HepG2 (cell line): Measurements from ENCODE around the gene ARHGAP35. TPM values are rescaled to one million over a fixed set of nuclear protein-coding genes. Genes with fewer than 3 reads are reported as not detected.

ENCODE experiments used
- AGO1 ChIP-seq: fragments of 200-400 bp; formaldehyde crosslinking; IDR thresholded peaks from 2 replicates; pipeline ENCODE4 v1.6.1; 2017; ENCODE audit warnings: mild to moderate bottlenecking, low read depth, low read length, moderate library complexity; ENCODE audit not compliant: poor library complexity, severe bottlenecking
- FOXO1 ChIP-seq: sonication (generic); formaldehyde crosslinking; IDR thresholded peaks from 2 replicates; pipeline ENCODE4 v1.4.0; 2020; ENCODE audit warnings: missing genetic modification reagents
- GZF1 ChIP-seq: sonication (generic); formaldehyde crosslinking; IDR thresholded peaks from 2 replicates; pipeline ENCODE4 v1.5.1; 2020; ENCODE audit warnings: mild to moderate bottlenecking, missing genetic modification reagents
- MAFF ChIP-seq: IDR thresholded peaks from 2 replicates; pipeline ENCODE4 v1.6.1; 2011; ENCODE audit warnings: low read depth, low read length, improper control_type of control experiment
- MIXL1 ChIP-seq: IDR thresholded peaks from 2 replicates; pipeline ENCODE4 v1.6.1; 2016
- MTA3 ChIP-seq: sonication (generic); formaldehyde crosslinking; IDR thresholded peaks from 2 replicates; pipeline ENCODE4 v1.4.0; 2020; ENCODE audit warnings: missing genetic modification reagents
- NCOR1 ChIP-seq: fragments of 200-600 bp; sonication (generic); IDR thresholded peaks from 2 replicates; pipeline ENCODE4 v1.7.0; 2017; ENCODE audit warnings: antibody characterized with exemption, low read length, borderline replicate concordance
- PHF20 ChIP-seq: sonication (generic); formaldehyde crosslinking; IDR thresholded peaks from 2 replicates; pipeline ENCODE4 v1.5.0; 2020; ENCODE audit warnings: mild to moderate bottlenecking, missing genetic modification reagents
- PTBP1 ChIP-seq: fragments of 200-400 bp; formaldehyde crosslinking; IDR thresholded peaks from 2 replicates; pipeline ENCODE4 v1.6.1; 2018; ENCODE audit warnings: low read length, low read depth; ENCODE audit not compliant: poor library complexity, severe bottlenecking
- REXO4 ChIP-seq: sonication (generic); formaldehyde crosslinking; IDR thresholded peaks from 2 replicates; pipeline ENCODE4 v1.8.0; 2022; ENCODE audit warnings: missing genetic modification reagents, mild to moderate bottlenecking, borderline replicate concordance
- SNAI1 ChIP-seq: sonication (generic); formaldehyde crosslinking; IDR thresholded peaks from 2 replicates; pipeline ENCODE4 v1.5.0; 2020; ENCODE audit warnings: mild to moderate bottlenecking, missing genetic modification reagents, borderline replicate concordance
- TEAD3 ChIP-seq: optimal IDR thresholded peaks from 2 replicates; pipeline ENCODE3; 2016; ENCODE audit warnings: borderline replicate concordance
- TRIM24 ChIP-seq: sonication (generic); formaldehyde crosslinking; IDR thresholded peaks from 2 replicates; pipeline ENCODE4 v1.8.0; 2022; ENCODE audit warnings: mild to moderate bottlenecking, missing genetic modification reagents
- ZFY ChIP-seq: sonication (generic); formaldehyde crosslinking; IDR thresholded peaks from 2 replicates; pipeline ENCODE4 v1.4.0; 2020; ENCODE audit warnings: missing genetic modification reagents
- ZNF205 ChIP-seq: IDR thresholded peaks from 2 replicates; pipeline ENCODE4 v1.6.1; 2018; ENCODE audit warnings: missing biosample characterization, missing genetic modification reagents
- ZNF224 ChIP-seq: sonication (generic); formaldehyde crosslinking; IDR thresholded peaks from 2 replicates; pipeline ENCODE4 v1.5.0; 2020; ENCODE audit warnings: mild to moderate bottlenecking, missing genetic modification reagents
- ZNF234 ChIP-seq: sonication (generic); formaldehyde crosslinking; conservative IDR thresholded peaks from 2 replicates; pipeline ENCODE4 v1.5.1; 2020; ENCODE audit warnings: mild to moderate bottlenecking, missing genetic modification reagents
- ZNF33A ChIP-seq: sonication (generic); formaldehyde crosslinking; IDR thresholded peaks from 2 replicates; pipeline ENCODE4 v1.5.1; 2020; ENCODE audit warnings: missing genetic modification reagents, mild to moderate bottlenecking, moderate library complexity, borderline replicate concordance
- ZNF34 ChIP-seq: sonication (generic); formaldehyde crosslinking; IDR thresholded peaks from 2 replicates; pipeline ENCODE4 v1.4.0; 2020; ENCODE audit warnings: mild to moderate bottlenecking, missing genetic modification reagents, borderline replicate concordance
- ZNF451 ChIP-seq: sonication (generic); formaldehyde crosslinking; IDR thresholded peaks from 2 replicates; pipeline ENCODE4 v1.5.0; 2020; ENCODE audit warnings: mild to moderate bottlenecking, missing genetic modification reagents
- ZNF547 ChIP-seq: sonication (generic); formaldehyde crosslinking; IDR thresholded peaks from 2 replicates; pipeline ENCODE4 v1.5.1; 2020; ENCODE audit warnings: mild to moderate bottlenecking, missing genetic modification reagents
- ZNF552 ChIP-seq: sonication (generic); formaldehyde crosslinking; IDR thresholded peaks from 2 replicates; pipeline ENCODE4 v1.9.0; 2022; ENCODE audit warnings: missing genetic modification reagents, mild to moderate bottlenecking, borderline replicate concordance
- ZNF556 ChIP-seq: sonication (generic); formaldehyde crosslinking; IDR thresholded peaks from 2 replicates; pipeline ENCODE4 v1.4.0; 2020; ENCODE audit warnings: mild to moderate bottlenecking, missing genetic modification reagents, borderline replicate concordance
- ZNF619 ChIP-seq: sonication (generic); formaldehyde crosslinking; IDR thresholded peaks from 2 replicates; pipeline ENCODE4 v1.4.0; 2020; ENCODE audit warnings: mild to moderate bottlenecking, missing genetic modification reagents
- polyA plus RNA-seq, 8 experiments: library from polyadenylated mRNA; depleted of rRNA in 3 of 8; stranded (reverse) in 7 of 8; unstranded in 1 of 8; fragments of >200 nt; fragmentation: Illumina TruSeq in 4 of 8; extraction: Trizol in 4 of 8; gene quantifications; 2 replicates each; pipeline versions ENCODE4 v1.2.1 to v1.2.3, GENCODE V29; 2011 to 2016; ENCODE audit warnings: low read depth in 4 of 8, missing spikeins in 1 of 8, mixed read lengths in 1 of 8; ENCODE audit not compliant: insufficient read depth in 1 of 8
- total RNA-seq, 5 experiments: library from RNA; depleted of rRNA; stranded (reverse); fragments of >200 nt; fragmentation: Illumina TruSeq; extraction: Trizol; gene quantifications; 2 replicates each; pipeline ENCODE4 v1.2.3, GENCODE V29; 2016; ENCODE audit warnings: low read depth in 1 of 5
- TF ChIP-seq, protein P1 (sequence below): sonication (generic); formaldehyde crosslinking; IDR thresholded peaks from 2 replicates; pipeline ENCODE4 v1.4.0; 2020; ENCODE audit warnings: mild to moderate bottlenecking, low read depth, missing genetic modification reagents
- TF ChIP-seq, protein P2 (sequence below): sonication (generic); formaldehyde crosslinking; IDR thresholded peaks from 2 replicates; pipeline ENCODE4 v1.5.0; 2020; ENCODE audit warnings: missing genetic modification reagents, mild to moderate bottlenecking, borderline replicate concordance
- TF ChIP-seq, protein P3 (sequence below): sonication (generic); formaldehyde crosslinking; IDR thresholded peaks from 2 replicates; pipeline ENCODE4 v1.4.0; 2020; ENCODE audit warnings: missing genetic modification reagents

The ARHGAP35 gene
- total and polyA plus RNA-seq, 2 of the 13 experiments (the other 11 are each of a cell fraction or from before 2014, with no cell fraction given): 30.1 to 30.2 TPM

DNA sequence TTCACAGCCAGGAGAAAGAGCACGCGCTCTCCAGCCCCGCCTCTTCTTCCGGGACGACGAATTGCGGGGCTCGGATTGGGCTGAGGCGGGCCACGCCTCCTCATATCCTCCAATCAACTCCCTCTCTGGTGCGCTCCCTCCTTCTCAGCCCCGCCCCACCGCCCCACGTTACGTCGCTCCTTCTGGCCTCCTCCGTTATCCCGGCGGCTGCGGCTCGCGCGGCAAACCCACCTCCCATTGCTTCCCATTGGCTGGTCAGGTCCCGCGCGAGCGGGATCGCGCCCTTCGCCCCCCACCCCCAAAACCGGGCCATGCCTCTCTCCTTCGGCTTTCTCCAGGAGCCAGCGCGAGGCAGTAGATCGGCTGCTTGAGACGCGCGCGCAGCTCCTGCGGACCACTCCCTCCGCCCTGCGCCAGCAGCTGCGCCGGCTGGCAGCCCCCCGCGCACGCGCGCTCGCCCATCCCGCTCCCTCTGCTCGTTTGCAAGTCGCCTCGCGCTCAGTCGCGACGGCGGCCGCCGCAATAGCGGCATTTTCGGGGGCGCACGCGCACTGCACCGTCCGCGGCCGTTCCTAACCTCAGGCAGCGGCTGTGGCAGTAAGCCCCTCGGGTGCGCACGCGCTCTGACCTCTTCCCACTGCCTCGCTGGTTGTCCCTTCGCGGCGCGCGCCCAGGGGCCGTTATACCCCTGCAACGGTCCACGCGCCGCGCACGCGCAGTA is 512 bp upstream of the ARHGAP35 start (continued):
- TF ChIP-seq, protein P1, sequence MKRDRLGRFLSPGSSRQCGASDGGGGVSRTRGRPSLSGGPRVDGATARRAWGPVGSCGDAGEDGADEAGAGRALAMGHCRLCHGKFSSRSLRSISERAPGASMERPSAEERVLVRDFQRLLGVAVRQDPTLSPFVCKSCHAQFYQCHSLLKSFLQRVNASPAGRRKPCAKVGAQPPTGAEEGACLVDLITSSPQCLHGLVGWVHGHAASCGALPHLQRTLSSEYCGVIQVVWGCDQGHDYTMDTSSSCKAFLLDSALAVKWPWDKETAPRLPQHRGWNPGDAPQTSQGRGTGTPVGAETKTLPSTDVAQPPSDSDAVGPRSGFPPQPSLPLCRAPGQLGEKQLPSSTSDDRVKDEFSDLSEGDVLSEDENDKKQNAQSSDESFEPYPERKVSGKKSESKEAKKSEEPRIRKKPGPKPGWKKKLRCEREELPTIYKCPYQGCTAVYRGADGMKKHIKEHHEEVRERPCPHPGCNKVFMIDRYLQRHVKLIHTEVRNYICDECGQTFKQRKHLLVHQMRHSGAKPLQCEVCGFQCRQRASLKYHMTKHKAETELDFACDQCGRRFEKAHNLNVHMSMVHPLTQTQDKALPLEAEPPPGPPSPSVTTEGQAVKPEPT (CRISPR knock-in tag): no peak
- TF ChIP-seq ZNF224 (CRISPR knock-in tag): peak; percentile 50; the same call in 1 of the 2 replicates
- TF ChIP-seq ZNF33A (CRISPR knock-in tag): no peak
- TF ChIP-seq ZNF34: no peak
- TF ChIP-seq ZNF205 (CRISPR knock-in tag): no peak
- no peak for TF ChIP-seq REXO4
- TF ChIP-seq ZNF547 (CRISPR knock-in tag): peak; percentile 92
- TF ChIP-seq, protein P2, sequence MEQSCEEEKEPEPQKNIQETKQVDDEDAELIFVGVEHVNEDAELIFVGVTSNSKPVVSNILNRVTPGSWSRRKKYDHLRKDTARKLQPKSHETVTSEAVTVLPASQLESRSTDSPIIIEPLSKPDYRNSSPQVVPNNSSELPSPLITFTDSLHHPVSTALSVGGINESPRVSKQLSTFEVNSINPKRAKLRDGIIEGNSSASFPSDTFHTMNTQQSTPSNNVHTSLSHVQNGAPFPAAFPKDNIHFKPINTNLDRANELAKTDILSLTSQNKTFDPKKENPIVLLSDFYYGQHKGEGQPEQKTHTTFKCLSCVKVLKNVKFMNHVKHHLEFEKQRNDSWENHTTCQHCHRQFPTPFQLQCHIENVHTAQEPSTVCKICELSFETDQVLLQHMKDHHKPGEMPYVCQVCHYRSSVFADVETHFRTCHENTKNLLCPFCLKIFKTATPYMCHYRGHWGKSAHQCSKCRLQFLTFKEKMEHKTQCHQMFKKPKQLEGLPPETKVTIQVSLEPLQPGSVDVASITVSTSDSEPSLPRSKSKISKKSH (CRISPR knock-in tag): peak; percentile 31; the same call in 1 of the 2 replicates
- no peak for TF ChIP-seq GZF1 (CRISPR knock-in tag)
- 0 out of 2 replicates have a peak, but pooled peaks have one; percentile 63 for TF ChIP-seq ZNF619 (CRISPR knock-in tag)
- TF ChIP-seq ZNF451 (CRISPR knock-in tag): peak; percentile 90; the same call in 1 of the 2 replicates
- TF ChIP-seq MIXL1 (CRISPR knock-in tag): peak; percentile 7
- TF ChIP-seq, protein P3, sequence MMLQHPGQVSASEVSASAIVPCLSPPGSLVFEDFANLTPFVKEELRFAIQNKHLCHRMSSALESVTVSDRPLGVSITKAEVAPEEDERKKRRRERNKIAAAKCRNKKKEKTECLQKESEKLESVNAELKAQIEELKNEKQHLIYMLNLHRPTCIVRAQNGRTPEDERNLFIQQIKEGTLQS: no peak
- TF ChIP-seq TEAD3 (CRISPR knock-in tag): no peak
- peak; percentile 94 for TF ChIP-seq ZNF556
- no peak for TF ChIP-seq MAFF
- no peak for TF ChIP-seq PHF20 (CRISPR knock-in tag)
- TF ChIP-seq ZFY (CRISPR knock-in tag): peak; percentile 72
- no peak for TF ChIP-seq NCOR1
- no peak for TF ChIP-seq AGO1
- no peak for TF ChIP-seq ZNF234 (CRISPR knock-in tag)
- TF ChIP-seq SNAI1: no peak
- no peak for TF ChIP-seq PTBP1
- no peak for TF ChIP-seq MTA3 (CRISPR knock-in tag)
- TF ChIP-seq TRIM24 (CRISPR knock-in tag): no peak
- TF ChIP-seq FOXO1: no peak
- TF ChIP-seq ZNF552 (CRISPR knock-in tag): peak; percentile 51; the same call in 1 of the 2 replicates
